Measurements from ENCODE around the gene RAB27A. TPM values are rescaled to one million over a fixed set of nuclear protein-coding genes. Genes with fewer than 3 reads are reported as not detected.

Gene RAB27A
- total RNA-seq, 1 donor from 2014 or later: 7.9 TPM

GRCh38 chr15:55268176-55268695 lies 21.4 kb downstream of the RAB27A start:
- DNase-seq (ENCODE audit: low read depth): no peak
- TF ChIP-seq CTCF (IDR thresholded peaks at IDR 0.05; ENCODE audit: insufficient read depth, low read length, severe bottlenecking): no peak
- no peak overlapping the region for H3K4me3 ChIP-seq (ENCODE audit: low read depth, low read length)
- FAIRE-seq: no peak
- H3K36me3 ChIP-seq (ENCODE audit: control insufficient read depth, insufficient read depth, low read length): peaks cover 1% of the 10 kb centered on the region
- no peaks in the 10 kb centered on the region for H3K27me3 ChIP-seq (ENCODE audit: control insufficient read depth, insufficient read depth, low read length)

- no peaks in the 10 kb centered on the region for H3K27me3 ChIP-seq (ENCODE audit: control insufficient read depth, insufficient read depth, low read length)
- peaks cover 1% of the 10 kb centered on the region for H3K36me3 ChIP-seq (ENCODE audit: control insufficient read depth, insufficient read depth, low read length)
- TF ChIP-seq CTCF (IDR thresholded peaks at IDR 0.05; ENCODE audit: insufficient read depth, low read length, severe bottlenecking): no peak
- H3K4me3 ChIP-seq (ENCODE audit: low read depth, low read length): no peak overlapping the region
- DNase-seq (ENCODE audit: low read depth) (no peak), FAIRE-seq (no peak)
These were observed 22.0 kb downstream of the RAB27A start for GRCh38 chr15:55267401-55268175.

GRCh38 chr15:55266547-55266946 lies 23.1 kb downstream of the RAB27A start:
- FAIRE-seq (no peak), DNase-seq (ENCODE audit: low read depth) (no peak)
- H3K27me3 ChIP-seq (ENCODE audit: control insufficient read depth, insufficient read depth, low read length): no peaks in the 10 kb centered on the region
- no peak for TF ChIP-seq CTCF (IDR thresholded peaks at IDR 0.05; ENCODE audit: insufficient read depth, low read length, severe bottlenecking)
- peaks cover 1% of the 10 kb centered on the region for H3K36me3 ChIP-seq (ENCODE audit: control insufficient read depth, insufficient read depth, low read length)
- no peak overlapping the region for H3K4me3 ChIP-seq (ENCODE audit: low read depth, low read length)

DNA sequence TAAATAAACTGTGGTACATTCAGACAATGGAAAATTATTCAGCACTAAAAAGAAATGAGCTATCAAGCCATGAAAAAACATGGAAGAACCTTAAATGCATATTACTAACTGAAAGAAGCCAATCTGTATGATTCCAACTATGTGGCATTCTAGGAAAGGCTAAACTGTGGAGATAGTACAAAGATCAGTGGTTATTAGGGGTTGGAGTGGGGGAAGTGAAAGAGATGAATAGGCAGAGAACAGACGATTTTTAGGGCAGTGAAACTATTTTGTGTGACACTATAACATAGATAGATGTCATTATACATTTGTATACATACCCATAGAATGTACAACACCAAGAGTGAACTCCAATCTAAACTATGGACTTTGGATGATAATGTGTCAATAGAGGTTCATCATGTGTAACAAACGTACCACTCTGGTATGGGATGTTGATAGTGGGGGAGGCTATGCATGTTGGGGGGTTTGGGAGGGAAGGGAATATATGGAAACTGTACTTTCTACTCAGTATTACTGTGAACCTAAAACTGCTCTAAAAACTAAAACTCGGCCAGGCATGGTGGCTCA lies 29.0 kb downstream of the RAB27A start:
- no peak for TF ChIP-seq CTCF (IDR thresholded peaks at IDR 0.05; ENCODE audit: insufficient read depth, low read length, severe bottlenecking)
- no peaks in the 10 kb centered on the region for H3K36me3 ChIP-seq (ENCODE audit: control insufficient read depth, insufficient read depth, low read length)
- FAIRE-seq: no peak
- H3K4me3 ChIP-seq (ENCODE audit: low read depth, low read length): no peak overlapping the region
- DNase-seq (ENCODE audit: low read depth): no peak
- no peaks in the 10 kb centered on the region for H3K27me3 ChIP-seq (ENCODE audit: control insufficient read depth, insufficient read depth, low read length)

DNA sequence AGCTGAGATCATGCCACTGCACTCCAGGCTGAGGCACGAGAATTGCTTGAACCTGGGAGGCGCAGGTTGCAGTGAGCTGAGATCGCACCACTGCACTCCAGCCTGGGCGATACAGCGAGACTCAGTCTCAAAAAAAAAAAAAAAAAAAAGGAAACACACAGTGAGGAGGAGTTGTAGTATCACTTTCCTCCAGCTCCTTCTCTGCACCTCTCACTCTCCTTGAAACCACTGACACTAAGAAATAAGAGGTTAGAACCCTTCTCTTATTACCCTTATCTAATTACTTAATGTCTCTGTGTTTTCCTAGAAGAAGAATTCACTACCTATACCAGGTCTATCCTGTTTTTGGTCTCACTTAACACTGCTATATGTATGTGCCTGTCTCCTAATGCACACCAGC lies 31.7 kb downstream of the RAB27A start:
- DNase-seq (ENCODE audit: low read depth) (no peak), FAIRE-seq (no peak)
- no peaks in the 10 kb centered on the region for H3K36me3 ChIP-seq (ENCODE audit: control insufficient read depth, insufficient read depth, low read length)
- no peaks in the 10 kb centered on the region for H3K27me3 ChIP-seq (ENCODE audit: control insufficient read depth, insufficient read depth, low read length)
- no peak overlapping the region for H3K4me3 ChIP-seq (ENCODE audit: low read depth, low read length)
- no peak for TF ChIP-seq CTCF (IDR thresholded peaks at IDR 0.05; ENCODE audit: insufficient read depth, low read length, severe bottlenecking)
